Spleen (tissue), 11 donors: ENCODE data around the gene PSMD12. TPM values are rescaled to one million over a fixed set of nuclear protein-coding genes. Genes with fewer than 3 reads are reported as not detected.

Source experiments
- DNase-seq: peaks from one replicate; pipeline ENCODE4 v3.0.0-alpha.2; 2020
- H3K27ac ChIP-seq, 8 donors: fragments of 200-600 bp; sonication (generic) in 7 of 8; 1 replicate in 4 of 8; 2 replicates in 4 of 8; pipeline versions ENCODE4 v1.5.0 to v1.8.0; 2016 to 2021; ENCODE audit warnings: inconsistent platforms in 4 of 8, mild to moderate bottlenecking in 4 of 8, moderate library complexity in 1 of 8
- H3K27me3 ChIP-seq, 7 donors: fragments of 200-600 bp; sonication (generic) in 6 of 7; replicated peaks in 1 of 7; 1 replicate in 4 of 7; 2 replicates in 3 of 7; pipeline versions ENCODE4 v1.5.0 to v1.8.0; 2016 to 2021; ENCODE audit warnings: inconsistent platforms in 3 of 7, mild to moderate bottlenecking in 1 of 7
- H3K36me3 ChIP-seq, 6 donors: fragments of 200-600 bp; sonication (generic) in 5 of 6; 1 replicate in 4 of 6; 2 replicates in 2 of 6; pipeline versions ENCODE4 v1.5.0 to v1.8.0; 2016 to 2021; ENCODE audit warnings: inconsistent platforms in 2 of 6
- H3K4me1 ChIP-seq, 6 donors: fragments of 200-600 bp; sonication (generic) in 5 of 6; 1 replicate in 3 of 6; 2 replicates in 3 of 6; pipeline versions ENCODE4 v1.5.0 to v1.8.0; 2016 to 2021; ENCODE audit warnings: inconsistent platforms in 3 of 6
- H3K4me3 ChIP-seq, 8 donors: fragments of 200-600 bp; sonication (generic) in 7 of 8; 1 replicate in 4 of 8; 2 replicates in 4 of 8; pipeline versions ENCODE4 v1.5.0 to v1.8.0; 2016 to 2021; ENCODE audit warnings: inconsistent platforms in 4 of 8, mild to moderate bottlenecking in 4 of 8, moderate library complexity in 2 of 8
- H3K9me3 ChIP-seq, 8 donors: fragments of 200-600 bp; sonication (generic) in 7 of 8; 1 replicate in 4 of 8; 2 replicates in 4 of 8; pipeline versions ENCODE4 v1.5.0 to v1.8.0; 2016 to 2021; ENCODE audit warnings: inconsistent platforms in 4 of 8
- CTCF ChIP-seq, 11 experiments: fragments of 200-600 bp in 7 of 11; fragments of 450-650 bp in 4 of 11; sonication (generic) in 4 of 11; IDR thresholded peaks in 8 of 11; conservative IDR thresholded peaks in 3 of 11; 1 replicate in 7 of 11; 2 replicates in 4 of 11; pipeline versions ENCODE4 v1.4.0 to v1.8.0; 2016 to 2021; ENCODE audit warnings: antibody characterized with exemption in 11 of 11, inconsistent platforms in 4 of 11, mild to moderate bottlenecking in 1 of 11
- POLR2A ChIP-seq, 3 donors: fragments of 450-650 bp; IDR thresholded peaks; one replicate each; pipeline ENCODE4 v1.5.1; 2017; ENCODE audit warnings: antibody characterized with exemption in 3 of 3, mild to moderate bottlenecking in 1 of 3
- POLR2AphosphoS5 ChIP-seq, 3 donors: sonication (generic); formaldehyde crosslinking; IDR thresholded peaks; one replicate each; pipeline ENCODE4 v1.5.1; 2017; ENCODE audit warnings: antibody characterized with exemption in 3 of 3
- WGBS, 5 donors: extraction: QIAGEN DNeasy Blood & Tissue Kit in 3 of 5; methylation state at CpG; one replicate each; pipeline versions ENCODE4 v1.1.5 to v1.1.7; 2013 to 2018; 5-methylcytosine and 5-hydroxymethylcytosine counted together
- intact Hi-C: fragments of 100-400 bp; cut with DNase I; formaldehyde crosslinking; loops from one replicate; pipeline ENCODE4 v1.15.0; 2023; ENCODE audit warnings: low total_unique reads
- polyA plus RNA-seq, 3 donors: library from polyadenylated mRNA; stranded (reverse); fragments of 200-250 nt; gene quantifications; one replicate each; pipeline ENCODE4 v1.2.1, GENCODE V29; 2013
- small RNA-seq, 4 donors: library from RNA; depleted of rRNA; stranded (forward); fragments of <200 nt; gene quantifications; one replicate each; pipeline ENCODE3, GENCODE V24; 2016
- total RNA-seq, 7 donors: library from RNA; depleted of rRNA in 3 of 7; stranded (reverse); fragments of >200 nt in 3 of 7; fragmentation: NEBNext Ultra II Directional in 4 of 7; extraction: Animal tissue kit (Norgen Biotek cat#: 25700) in 4 of 7; gene quantifications; one replicate each; pipeline versions ENCODE4 v1.1.0 to v1.2.1, GENCODE V29; 2016 to 2021
- donor health status: healthy with polysubstance abuse.
- donor health status: DM: no; HTN: no; CAD: no; lungs with moderate emphysema.
- donor health status: DM: no; HTN: no; CAD: no.
- donor health status: Bipolar disorder and iron deficiency.
- donor health status: healthy.
- donor health status: DM: no; HTN: no; CAD: no.
- donor health status: DM: yes; HTN: yes; CAD: no.

Gene PSMD12
- total and polyA plus RNA-seq, 10 donors, result 13.8 to 46.4 (median 28.9) TPM

DNA sequence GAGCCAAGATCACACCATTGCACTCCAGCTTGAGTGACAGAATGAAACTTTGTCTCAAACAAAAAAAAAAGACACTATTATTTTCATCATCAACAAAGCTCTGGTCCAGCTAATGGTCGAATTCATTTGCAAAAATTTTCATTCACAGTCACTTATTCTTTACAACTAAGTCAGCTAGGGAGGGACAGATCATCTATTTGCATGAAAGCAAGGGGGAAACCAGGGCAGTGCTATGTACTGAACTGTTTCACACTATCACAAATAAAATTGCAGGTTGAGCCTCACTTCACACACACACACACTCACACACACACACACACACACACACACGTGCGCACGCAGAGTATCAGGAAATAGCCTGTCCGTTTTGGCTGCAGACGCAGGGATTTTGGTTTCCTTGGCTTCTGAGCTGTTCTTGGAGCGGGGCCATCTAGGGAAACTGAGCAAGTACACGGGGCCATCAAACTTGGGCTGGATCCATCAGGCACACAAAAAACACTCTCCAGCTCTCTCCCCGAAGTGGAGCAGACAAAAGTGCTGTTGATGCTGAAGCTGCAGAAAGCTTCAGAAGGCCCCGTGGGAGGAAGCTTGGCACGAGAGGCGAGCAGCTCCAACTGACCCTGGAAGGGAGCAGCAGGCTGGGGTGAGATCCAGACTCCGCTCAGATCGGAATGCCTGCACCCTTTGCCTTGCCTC, 77.0 kb downstream of the PSMD12 start:
- peak; percentile 84 for DNase-seq
- WGBS, 5 donors, result 19 to 28% (median 21%) methylated on average over 11 to 14 of the region's 14 CpGs
- no peaks in the 10 kb centered on the region for H3K27me3 ChIP-seq
- TF ChIP-seq POLR2A (IDR thresholded peaks at IDR 0.05) (no peak), POLR2AphosphoS5 (IDR thresholded peaks at IDR 0.05) (peak; percentile 10 to 74 (median 60)), CTCF (IDR thresholded peaks at IDR 0.05 in 8 of 11, conservative IDR thresholded peaks at IDR 0.05 in 3 of 11) (peak in 1 of 11 experiments; percentile 6)
- peaks cover 0 to 44% (median 26%) of the 10 kb centered on the region in 6 donors for H3K4me1 ChIP-seq
- H3K9me3 ChIP-seq, result no peaks in the 10 kb centered on the region
- intact Hi-C loops, result no loop called here
- no peaks in the 10 kb centered on the region for H3K36me3 ChIP-seq
- peak overlapping the region in 5 of 8 donors; percentile 7 to 51 (median 28) for H3K27ac ChIP-seq
- peak overlapping the region in 1 of 8 donors; percentile 18 for H3K4me3 ChIP-seq

Small RNAs within 50 kb of the gene (small RNA-seq; reads per million reads assigned to genes)
- 0 reads per million in 4 donors for gene RF00019

Other genes with a start within 250 kb of the PSMD12 start
- 100 to 1,000 TPM in 2 of 7 donors, 10 to 100 TPM in 5; 74.2 to 154 (median 92.6) TPM for gene HELZ, start 121.4 kb downstream of the PSMD12 start, total RNA-seq
- 1 to 10 TPM; 2.5 to 4.2 (median 2.8) TPM for gene HELZ, start 121.4 kb downstream of the PSMD12 start, polyA plus RNA-seq
- gene PITPNC1, start 10.7 kb upstream of the PSMD12 start, total RNA-seq, result 10 to 100 TPM; 12.6 to 33.8 (median 23.9) TPM
- 10 to 100 TPM in 1 of 3 donors, 1 to 10 TPM in 2; 5.8 to 14.5 (median 6.8) TPM for gene PITPNC1, start 10.7 kb upstream of the PSMD12 start, polyA plus RNA-seq